ENCODE data around the gene CACHD1.
"Not testable (repeated sequence)": the region's sequence is repeated elsewhere in the genome, so short reads cannot be mapped to it uniquely, and the experiment has no call there.

The CACHD1 gene

GRCh38 chr1:64588876-64589275 lies 118.9 kb downstream of the CACHD1 start:
- DNase-seq (ENCODE audit: low read depth, low spot score) = no peak

DNA sequence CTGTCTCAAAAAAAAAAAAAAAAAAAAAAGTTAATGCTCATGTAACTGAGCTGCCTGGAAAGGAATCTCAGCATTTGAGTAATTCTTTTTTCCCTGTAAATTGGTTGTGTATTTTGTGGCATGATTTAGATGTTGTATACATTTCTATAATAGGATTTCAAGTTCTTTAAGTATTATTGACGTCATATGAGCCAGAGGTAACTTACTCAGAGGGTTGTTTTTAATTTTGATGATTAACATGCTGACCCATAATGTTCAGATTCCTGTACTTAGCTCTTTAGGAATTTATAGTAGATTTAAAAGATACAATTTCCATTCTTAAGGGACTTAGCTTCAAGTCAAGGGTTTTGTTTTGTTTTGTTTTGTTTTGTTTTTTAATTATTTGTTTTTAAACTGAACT lies 120.4 kb downstream of the CACHD1 start:
- DNase-seq (ENCODE audit: low read depth, low spot score) = no peak

GRCh38 chr1:64594446-64594845 lies 124.5 kb downstream of the CACHD1 start:
- no peak for DNase-seq (ENCODE audit: low read depth, low spot score)

- no peak for DNase-seq (ENCODE audit: low read depth, low spot score)
These were observed 126.1 kb downstream of the CACHD1 start for GRCh38 chr1:64595871-64596515.

DNA sequence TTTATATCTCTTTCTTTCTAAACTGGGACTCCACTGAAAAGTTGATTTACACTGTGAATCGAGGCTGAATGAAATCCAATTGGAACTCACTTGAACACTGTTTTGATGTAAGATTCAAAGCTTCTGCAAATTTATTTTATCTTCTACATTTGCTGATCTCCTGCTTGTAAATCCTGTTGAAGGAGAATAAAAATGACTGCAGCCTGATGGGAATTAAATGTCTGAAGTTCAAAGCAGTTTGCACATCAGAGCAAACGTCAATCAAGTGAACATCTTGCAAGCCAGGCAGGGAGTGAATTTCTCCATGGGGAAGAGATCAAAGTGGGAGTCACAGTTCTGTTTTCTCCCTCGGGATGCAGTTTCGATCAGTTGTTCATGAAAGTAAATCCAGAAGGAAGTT lies 127.2 kb downstream of the CACHD1 start:
- DNase-seq (ENCODE audit: low read depth, low spot score) = no peak

DNA sequence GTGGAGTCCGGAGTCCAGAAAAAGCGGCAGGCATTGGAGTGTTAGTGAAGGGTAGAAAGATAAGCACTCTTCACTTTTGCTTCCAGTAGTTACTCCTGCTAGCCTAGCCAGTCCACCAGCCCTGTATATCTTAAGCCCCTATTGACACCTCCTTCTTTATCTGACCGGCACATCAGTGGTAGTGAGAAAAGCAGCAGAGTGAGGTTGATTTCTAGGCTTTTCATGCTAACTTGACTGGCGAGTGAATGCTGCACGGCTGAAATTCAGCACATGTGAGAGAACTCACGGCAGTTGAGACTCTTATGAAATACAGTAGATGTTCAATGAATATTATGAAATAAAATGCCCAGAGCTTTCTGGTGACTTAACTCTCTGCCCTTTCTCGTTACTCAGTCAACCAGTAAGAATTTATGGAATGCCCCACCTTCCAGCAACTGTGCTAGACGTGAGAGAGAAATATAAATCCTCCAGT lies 128.2 kb downstream of the CACHD1 start:
- no peak for DNase-seq (ENCODE audit: low read depth, low spot score)

- no peak for DNase-seq (ENCODE audit: low read depth, low spot score)
These were observed 129.3 kb downstream of the CACHD1 start for GRCh38 chr1:64599242-64599641.

GRCh38 chr1:64601207-64601606 lies 131.3 kb downstream of the CACHD1 start:
- no peak for DNase-seq (ENCODE audit: low read depth, low spot score)

- no peak for DNase-seq (ENCODE audit: low read depth, low spot score)
These were observed 138.2 kb downstream of the CACHD1 start for GRCh38 chr1:64608005-64608650.

- DNase-seq (ENCODE audit: low read depth, low spot score) = no peak
These were observed 138.7 kb downstream of the CACHD1 start for GRCh38 chr1:64608651-64609048.

- DNase-seq (ENCODE audit: low read depth, low spot score) = not testable (repeated sequence)
These were observed 141.0 kb downstream of the CACHD1 start for GRCh38 chr1:64610950-64611349.

- no peak for DNase-seq (ENCODE audit: low read depth, low spot score)
These were observed 146.1 kb downstream of the CACHD1 start for GRCh38 chr1:64616039-64616438.

DNA sequence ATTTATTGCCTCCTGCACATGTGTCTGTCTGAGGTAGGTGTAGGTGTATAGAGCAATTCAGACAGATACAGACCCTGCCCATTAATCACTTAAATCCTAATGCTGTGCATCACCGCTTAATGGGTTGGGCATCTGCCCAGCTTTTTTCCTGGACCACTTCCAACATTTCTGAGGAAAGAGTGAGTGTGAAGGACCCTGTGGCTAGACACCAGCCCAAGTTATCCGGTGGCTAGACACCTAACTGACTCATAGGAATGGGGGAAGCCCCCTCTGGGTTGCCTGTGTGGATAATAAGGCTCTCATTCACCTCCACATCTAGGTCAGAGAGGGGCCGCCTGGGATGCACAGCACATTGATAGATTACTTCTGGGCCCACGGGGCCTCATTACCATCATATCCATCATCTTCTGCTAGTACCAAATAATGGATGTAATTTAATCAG lies 153.8 kb downstream of the CACHD1 start:
- no peak for DNase-seq (ENCODE audit: low read depth, low spot score)

GRCh38 chr1:64624218-64624713 lies 154.3 kb downstream of the CACHD1 start:
- no peak for DNase-seq (ENCODE audit: low read depth, low spot score)

DNA sequence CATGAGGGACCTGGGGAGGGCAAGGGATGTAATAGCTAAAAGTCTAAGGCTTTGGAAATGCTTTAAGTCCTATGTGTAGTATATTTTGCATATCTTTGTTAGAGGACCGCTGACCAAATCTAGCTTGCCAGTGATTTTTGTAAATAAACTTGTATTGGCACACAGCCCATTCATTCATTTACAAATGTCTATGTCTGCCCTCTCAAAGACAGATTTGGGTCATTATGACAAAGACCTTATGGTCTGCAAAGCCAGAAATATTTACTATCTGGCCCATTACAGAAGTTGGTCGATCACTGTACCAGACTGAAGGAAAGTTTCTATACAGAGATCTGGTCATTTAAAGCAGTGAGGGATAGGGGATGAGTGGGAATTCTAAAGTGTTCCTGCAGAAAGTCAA lies 154.9 kb downstream of the CACHD1 start:
- DNase-seq (ENCODE audit: low read depth, low spot score) = no peak

GRCh38 chr1:64630611-64631010 lies 160.7 kb downstream of the CACHD1 start:
- no peak for DNase-seq (ENCODE audit: low read depth, low spot score)

GRCh38 chr1:64631346-64632034 lies 161.6 kb downstream of the CACHD1 start:
- DNase-seq (ENCODE audit: low read depth, low spot score) = no peak

DNA sequence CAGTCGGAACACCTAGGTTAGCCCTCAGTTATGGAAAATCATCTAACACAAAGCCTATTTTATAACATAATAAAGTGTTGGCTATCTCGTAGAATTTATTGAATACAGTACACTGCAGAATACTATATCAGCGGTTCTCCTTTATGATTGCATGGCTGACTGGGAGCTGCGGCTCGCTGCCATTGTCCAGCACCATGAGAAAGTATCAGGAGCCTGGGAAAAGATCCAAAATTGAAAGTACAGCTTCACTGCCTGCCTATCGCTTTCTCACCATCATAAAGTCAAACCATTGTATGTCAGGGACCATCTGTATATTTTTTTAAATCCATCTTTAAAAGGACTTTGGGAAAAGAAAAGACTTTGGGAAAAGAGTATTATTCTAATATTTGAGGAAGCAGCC lies 163.0 kb downstream of the CACHD1 start:
- no peak for DNase-seq (ENCODE audit: low read depth, low spot score)

DNA sequence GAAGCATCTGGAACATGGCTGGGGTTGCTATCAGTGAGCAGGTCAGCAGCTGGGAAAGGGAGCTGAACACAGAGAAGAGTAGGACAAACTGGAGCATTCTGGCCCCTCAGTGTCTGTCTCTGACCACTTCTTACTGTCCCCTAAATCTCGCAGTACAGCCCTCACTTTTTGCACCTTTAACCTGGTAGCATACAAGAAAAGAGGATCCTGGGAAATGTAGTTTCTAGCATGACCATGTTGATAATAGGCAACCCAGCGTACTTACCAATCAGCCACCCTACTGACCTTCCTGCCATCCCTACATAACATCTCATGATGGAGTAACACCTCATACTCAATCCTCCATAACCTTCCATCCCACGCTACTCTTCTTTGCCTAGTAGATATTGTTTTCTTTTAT lies 175.8 kb downstream of the CACHD1 start:
- DNase-seq (ENCODE audit: low read depth, low spot score) = no peak

GRCh38 chr1:64650411-64650810 lies 180.5 kb downstream of the CACHD1 start:
- DNase-seq (ENCODE audit: low read depth, low spot score) = no peak

DNA sequence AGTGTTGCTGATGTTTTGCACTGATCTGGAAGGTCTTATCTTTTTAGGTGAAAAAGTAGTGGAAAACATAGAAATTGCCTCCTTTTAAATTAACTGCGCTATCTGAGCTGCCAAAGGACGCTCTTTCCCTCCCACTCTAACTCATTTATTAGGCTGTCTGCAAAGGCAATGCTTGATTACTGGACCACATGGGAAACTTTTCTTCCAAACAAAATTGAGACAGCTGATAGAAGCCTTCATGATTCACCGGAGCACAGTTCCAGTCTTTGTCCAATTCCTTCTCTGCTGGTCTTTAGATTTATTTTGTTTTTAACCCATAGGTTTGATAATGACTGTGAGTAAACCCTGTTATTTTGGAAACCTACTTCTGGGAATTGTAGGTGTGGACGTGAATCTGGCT lies 181.9 kb downstream of the CACHD1 start:
- no peak for DNase-seq (ENCODE audit: low read depth, low spot score)

- DNase-seq (ENCODE audit: low read depth, low spot score) = no peak
These were observed 183.5 kb downstream of the CACHD1 start for GRCh38 chr1:64653466-64653865.
